HCT116 (cell line): ENCODE data around the gene PNPLA6. TPM values are rescaled to one million over a fixed set of nuclear protein-coding genes. Genes with fewer than 3 reads are reported as not detected.

ENCODE experiments used
- ATAC-seq: fragments of 200-7000 bp; cut with Tn5 transposase; 2 replicates; pipeline ENCODE4 v1.9.1; 2020; ENCODE audit warnings: mild to moderate bottlenecking, moderate library complexity
- BruUV-seq: library from RNA; stranded (reverse); fragments of 400-500 nt; replicated peaks from 2 replicates; lab custom pipeline; 2021; lab: Mats Ljungman, UMichigan
- CTCF ChIA-PET: fragments of 300-600 bp; sonication (Branson Sonifier 250); formaldehyde crosslinking; loops from one replicate; lab custom pipeline; 2021; ENCODE audit warnings: antibody characterized with exemption; lab: Charles Lee
- POLR2A ChIA-PET: fragments of 300-600, 350-600 bp; sonication (Branson Sonifier 250); formaldehyde crosslinking; loops from one replicate; lab custom pipeline; 2021; ENCODE audit warnings: antibody characterized with exemption; lab: Charles Lee
- RAD21 ChIA-PET, 2 experiments: fragments of 300-600 bp; sonication (Branson Sonifier 250); formaldehyde crosslinking; loops; one replicate each; lab custom pipeline; 2023; ENCODE audit warnings: low total read pairs in 2 of 2; ENCODE audit not compliant: uncharacterized antibody in 2 of 2, unreplicated experiment in 2 of 2, low non-redundant PET in 1 of 2; lab: Charles Lee
- DNase-seq: peaks from one replicate; pipeline ENCODE4 v3.0.0-alpha.2; 2010; ENCODE audit warnings: low read depth, low spot score
- H2AFZ ChIP-seq: fragments of 200-600 bp; shearing (Covaris generic), sonication (generic); 2 replicates; pipeline ENCODE4 v1.6.1; 2017; ENCODE audit warnings: low read depth, mixed run types, mixed read lengths, antibody characterized with exemption, low read length; ENCODE audit not compliant: poor library complexity, severe bottlenecking
- H3K27ac ChIP-seq: 2 replicates; pipeline ENCODE4 v1.5.1; 2012; ENCODE audit warnings: low read depth, low read length
- H3K27me3 ChIP-seq: fragments of 200-600 bp; sonication (generic); 2 replicates; pipeline ENCODE4 v1.6.1; 2016; ENCODE audit warnings: mixed run types, low read length, mixed read lengths; ENCODE audit not compliant: insufficient read depth
- H3K36me3 ChIP-seq, 2 experiments: fragments of 200-500 bp in 1 of 2; fragments of 200-600 bp in 1 of 2; sonication (Bioruptor generic) in 1 of 2; sonication (generic) in 1 of 2; 2 replicates each; pipeline versions ENCODE4 v1.5.1 to v1.6.1; 2014 to 2016; ENCODE audit warnings: low read length in 2 of 2, inconsistent platforms in 1 of 2, mixed read lengths in 1 of 2, mixed run types in 1 of 2; ENCODE audit not compliant: insufficient read depth in 2 of 2, control insufficient read depth in 1 of 2
- H3K4me1 ChIP-seq, 2 experiments: fragments of 200-600 bp in 1 of 2; sonication (generic) in 1 of 2; 2 replicates each; pipeline versions ENCODE4 v1.5.1 to v1.6.1; 2012 to 2017; ENCODE audit warnings: low read length in 2 of 2, inconsistent platforms in 1 of 2, mild to moderate bottlenecking in 1 of 2, mixed read lengths in 1 of 2, mixed run types in 1 of 2, moderate library complexity in 1 of 2; ENCODE audit not compliant: insufficient read depth in 2 of 2, control insufficient read depth in 1 of 2
- H3K4me2 ChIP-seq: fragments of 200-600 bp; sonication (generic); 2 replicates; pipeline ENCODE4 v1.6.1; 2017; ENCODE audit warnings: mixed run types, low read length, mixed read lengths
- H3K4me3 ChIP-seq, 2 experiments: fragments of 200-600 bp in 1 of 2; sonication (generic) in 1 of 2; replicated peaks in 1 of 2; 2 replicates each; pipeline ENCODE4 v1.5.1; 2011 to 2016; ENCODE audit warnings: low read length in 2 of 2, control low read depth in 1 of 2, low read depth in 1 of 2, mild to moderate bottlenecking in 1 of 2, mixed read lengths in 1 of 2, mixed run types in 1 of 2
- H3K79me2 ChIP-seq: fragments of 200-600 bp; sonication (generic); 2 replicates; pipeline ENCODE4 v1.6.1; 2017; ENCODE audit warnings: mild to moderate bottlenecking, mixed run types, low read length, moderate library complexity, mixed read lengths; ENCODE audit not compliant: insufficient read depth
- H3K9ac ChIP-seq: fragments of 200-600 bp; sonication (generic); 2 replicates; pipeline ENCODE4 v1.6.1; 2016; ENCODE audit warnings: low read length, mixed read lengths
- H3K9me2 ChIP-seq: fragments of 200-600 bp; sonication (generic), shearing (Covaris generic); 2 replicates; pipeline ENCODE4 v1.6.1; 2017; ENCODE audit warnings: mixed run types, mild to moderate bottlenecking, moderate library complexity; ENCODE audit not compliant: insufficient read depth
- H3K9me3 ChIP-seq, 2 experiments: fragments of 200-500 bp in 1 of 2; fragments of 200-600 bp in 1 of 2; sonication (Bioruptor generic) in 1 of 2; sonication (generic) in 1 of 2; 2 replicates each; pipeline ENCODE4 v1.6.1; 2014 to 2017; ENCODE audit warnings: low read length in 2 of 2, mixed read lengths in 2 of 2, inconsistent platforms in 1 of 2, low read depth in 1 of 2, mild to moderate bottlenecking in 1 of 2, mixed run types in 1 of 2, moderate library complexity in 1 of 2; ENCODE audit not compliant: control insufficient read depth in 1 of 2, insufficient read depth in 1 of 2
- H4K20me1 ChIP-seq: fragments of 200-600 bp; sonication (generic), shearing (Covaris generic); 2 replicates; pipeline ENCODE4 v1.6.1; 2017; ENCODE audit warnings: mixed run types, mild to moderate bottlenecking, moderate library complexity; ENCODE audit not compliant: insufficient read depth
- CBX3 ChIP-seq: IDR thresholded peaks from 2 replicates; pipeline ENCODE4 v1.6.1; 2012; ENCODE audit warnings: low read depth
- CEBPB ChIP-seq: IDR thresholded peaks from 2 replicates; pipeline ENCODE4 v1.6.1; 2012; ENCODE audit warnings: low read depth
- CTCF ChIP-seq, 3 experiments: fragments of 200-600 bp in 1 of 3; sonication (generic) in 1 of 3; IDR thresholded peaks in 2 of 3; conservative IDR thresholded peaks in 1 of 3; 2 replicates each; pipeline ENCODE4 v1.5.1; 2012 to 2017; ENCODE audit warnings: low read depth in 2 of 3, low read length in 2 of 3, antibody characterized with exemption in 1 of 3, borderline replicate concordance in 1 of 3, control low read depth in 1 of 3, mild to moderate bottlenecking in 1 of 3, mixed read lengths in 1 of 3, mixed run types in 1 of 3, moderate library complexity in 1 of 3; ENCODE audit not compliant: insufficient read depth in 1 of 3
- EGR1 ChIP-seq: IDR thresholded peaks from 2 replicates; pipeline ENCODE4 v1.6.1; 2012; ENCODE audit warnings: low read depth
- EZH2 ChIP-seq: fragments of 200-600 bp; sonication (generic); IDR thresholded peaks from 2 replicates; pipeline ENCODE4 v1.6.1; 2017; ENCODE audit warnings: antibody characterized with exemption, mixed run types
- EZH2phosphoT487 ChIP-seq: fragments of 200-600 bp; IDR thresholded peaks from 2 replicates; pipeline ENCODE4 v1.6.1; 2018; ENCODE audit warnings: antibody characterized with exemption, borderline replicate concordance
- FOSL1 ChIP-seq: IDR thresholded peaks from 2 replicates; pipeline ENCODE4 v1.6.1; 2012; ENCODE audit warnings: low read depth
- JUND ChIP-seq: IDR thresholded peaks from 2 replicates; pipeline ENCODE4 v1.6.1; 2012
- POLR2AphosphoS5 ChIP-seq: IDR thresholded peaks from 2 replicates; pipeline ENCODE4 v1.6.1; 2011; ENCODE audit warnings: mild to moderate bottlenecking, low read depth, low read length, moderate library complexity
- SIN3A ChIP-seq: IDR thresholded peaks from 2 replicates; pipeline ENCODE4 v1.6.1; 2012; ENCODE audit warnings: low read depth
- SP1 ChIP-seq: IDR thresholded peaks from 2 replicates; pipeline ENCODE4 v1.6.1; 2012; ENCODE audit warnings: low read depth
- TCF7L2 ChIP-seq: IDR thresholded peaks from 2 replicates; pipeline ENCODE4 v1.7.0; 2011; ENCODE audit warnings: borderline replicate concordance, inconsistent platforms; ENCODE audit not compliant: insufficient read depth, insufficient read length; ENCODE audit errors: extremely low read depth
- YY1 ChIP-seq: IDR thresholded peaks from 2 replicates; pipeline ENCODE4 v1.6.1; 2011; ENCODE audit warnings: low read length, low read depth, moderate library complexity, mild to moderate bottlenecking; ENCODE audit not compliant: insufficient replicate concordance; ENCODE audit errors: extremely low read depth
- ZFX ChIP-seq: fragments of 450-650 bp; IDR thresholded peaks from 2 replicates; pipeline ENCODE4 v1.6.1; 2017
- ZNF274 ChIP-seq: fragments of 200-500 bp; sonication (Bioruptor generic); IDR thresholded peaks from 2 replicates; pipeline ENCODE4 v1.6.1; 2014; ENCODE audit warnings: mild to moderate bottlenecking, low read depth, low read length, inconsistent platforms
- intact Hi-C: fragments of 100-400 bp; cut with micrococcal nuclease; formaldehyde crosslinking; loops from 2 replicates; pipeline ENCODE4 v1.10.0; 2022
- total RNA-seq: library from RNA; stranded (reverse); gene quantifications from one replicate; pipeline ENCODE4 v1.2.1, GENCODE V29; 2021; ENCODE audit not compliant: unreplicated experiment

Gene PNPLA6
- total RNA-seq, 1 experiment from 2014 or later, result 159 TPM

GRCh38 chr19:7502552-7502951 lies 33.0 kb upstream of the PNPLA6 start:
- ChIA-PET RAD21 (no interaction called here), CTCF (no interaction called here), POLR2A (no interaction called here)
- TF ChIP-seq CEBPB (no peak), ZNF274 (no peak), FOSL1 (no peak), EGR1 (no peak), JUND (no peak), CTCF (IDR thresholded peaks at IDR 0.05 in 2 of 3, conservative IDR thresholded peaks at IDR 0.05 in 1 of 3; ENCODE audit: borderline replicate concordance in 1 of 3, insufficient read depth in 1 of 3, low read depth in 2 of 3, low read length in 2 of 3) (no peak), CBX3 (no peak), ZFX (no peak), YY1 (no peak), TCF7L2 (no peak), EZH2 (no peak), EZH2phosphoT487 (no peak), SIN3A (no peak), POLR2AphosphoS5 (no peak), SP1 (no peak)
- Histone ChIP-seq H3K4me3 (no peak overlapping the region), H2AFZ (no peak overlapping the region), H3K36me3 (no peaks in the 10 kb centered on the region), H3K9me2 (no peaks in the 10 kb centered on the region), H3K27ac (no peak overlapping the region), H3K9me3 (no peaks in the 10 kb centered on the region), H3K4me2 (no peak overlapping the region), H3K27me3 (no peaks in the 10 kb centered on the region), H3K79me2 (no peaks in the 10 kb centered on the region), H3K4me1 (peaks cover 20 to 39% of the 10 kb centered on the region in 2 experiments), H3K9ac (no peak overlapping the region), H4K20me1 (no peaks in the 10 kb centered on the region)
- BruUV-seq, result no TSS peak
- ATAC-seq, result no peak
- intact Hi-C loops, result no loop called here
- no peak for DNase-seq
